HG03139 (cell line): ENCODE measurements around the gene NRF1.

Experiments used
- ATAC-seq: cut with Tn5 transposase; IDR thresholded peaks from one replicate; pipeline ENCODE4 v1.9.1; 2021; ENCODE audit not compliant: unreplicated experiment

NRF1 gene

DNA sequence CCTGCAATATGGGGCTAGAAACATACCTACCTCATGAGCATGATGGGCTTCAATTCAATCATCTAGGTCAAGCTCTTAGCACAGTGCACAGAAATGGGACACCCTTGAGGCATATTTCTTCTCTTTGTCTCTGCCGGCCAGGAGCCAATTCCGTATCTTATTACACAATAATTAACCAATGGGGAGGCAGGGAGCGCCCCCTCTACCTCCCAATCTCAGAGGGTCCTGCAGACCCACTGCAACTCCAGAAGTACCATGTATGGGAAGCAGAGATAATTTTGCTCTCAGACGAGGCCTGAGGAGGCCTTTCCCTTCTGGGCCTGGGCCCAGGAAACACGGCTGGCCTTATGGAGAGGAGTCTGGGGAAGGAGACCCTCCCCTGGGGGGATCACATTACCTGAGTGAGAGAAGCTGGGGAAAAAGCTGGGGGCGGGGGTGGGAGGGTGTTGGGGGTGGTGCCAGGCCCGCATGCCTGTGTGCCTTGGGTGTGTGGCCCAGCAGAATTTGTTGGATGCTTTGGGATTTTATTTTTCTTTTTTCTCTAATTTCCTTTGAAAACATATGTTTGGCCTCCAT lies 185.8 kb downstream of the NRF1 start:
- no peak for ATAC-seq

DNA sequence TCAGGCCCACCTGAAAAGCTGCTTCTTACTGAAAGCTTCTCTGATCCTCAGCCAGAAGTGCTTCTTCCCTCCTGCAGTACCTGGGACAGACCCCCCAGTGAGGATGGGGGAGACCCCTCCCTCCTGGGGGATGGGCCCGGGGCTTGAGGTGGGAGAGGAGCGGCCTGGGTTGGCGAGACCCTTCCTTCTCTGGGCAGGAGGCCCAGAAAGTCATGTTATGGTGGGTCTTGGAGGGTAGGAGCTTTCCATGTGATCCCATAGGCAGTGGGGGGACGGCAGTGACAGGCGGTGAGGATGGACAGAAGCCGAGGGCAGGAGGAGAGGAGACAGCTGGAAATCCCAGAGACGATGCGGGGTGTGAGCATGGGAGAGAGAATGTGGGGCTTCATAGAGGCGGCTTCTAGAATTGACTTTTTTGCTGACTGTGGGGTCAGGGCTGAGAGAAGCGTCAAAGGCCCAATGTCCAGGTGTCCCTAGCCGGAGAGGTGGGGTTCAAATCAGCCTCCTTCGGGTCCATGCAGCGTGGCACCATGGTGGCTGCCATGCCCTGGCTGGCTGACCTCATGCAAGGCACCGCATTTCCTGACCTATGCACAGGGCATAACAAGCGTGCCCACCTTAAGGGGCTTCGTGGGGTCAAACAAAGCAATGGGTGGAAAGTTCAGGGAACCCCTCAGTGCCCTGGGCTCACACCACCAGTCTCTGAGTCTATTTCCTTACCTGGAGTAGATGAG lies 187.3 kb downstream of the NRF1 start:
- ATAC-seq = no peak

DNA sequence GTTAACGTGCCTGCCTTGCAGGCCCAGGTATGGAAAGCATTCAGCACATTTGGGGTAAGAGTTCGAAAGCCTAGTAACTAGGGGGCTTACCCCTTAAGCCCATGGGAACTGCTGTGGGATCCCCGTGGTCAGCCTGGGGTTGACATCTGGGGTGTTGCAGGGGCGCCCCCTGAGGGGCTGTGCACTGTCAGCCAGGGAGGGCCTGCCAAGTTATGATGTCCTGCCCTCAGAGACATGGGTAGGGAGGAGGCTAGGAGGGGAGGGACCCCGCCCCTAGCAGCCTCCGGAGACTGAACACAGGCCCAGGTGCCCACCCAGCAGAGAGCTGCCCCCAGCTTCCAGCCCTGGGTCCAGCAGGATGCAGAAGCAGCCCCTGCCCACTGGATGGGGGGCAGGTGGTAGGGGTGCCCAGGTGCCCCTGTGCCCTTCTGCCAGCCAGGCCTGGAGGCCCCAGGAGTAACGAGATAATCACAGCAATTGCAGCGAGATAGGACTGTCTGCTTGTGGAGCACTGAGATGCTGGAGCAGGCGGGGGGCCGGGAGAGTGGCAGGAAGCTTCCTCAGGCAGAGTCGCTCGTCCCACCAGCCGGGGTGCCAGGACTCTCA lies 187.9 kb downstream of the NRF1 start:
- ATAC-seq = no peak

DNA sequence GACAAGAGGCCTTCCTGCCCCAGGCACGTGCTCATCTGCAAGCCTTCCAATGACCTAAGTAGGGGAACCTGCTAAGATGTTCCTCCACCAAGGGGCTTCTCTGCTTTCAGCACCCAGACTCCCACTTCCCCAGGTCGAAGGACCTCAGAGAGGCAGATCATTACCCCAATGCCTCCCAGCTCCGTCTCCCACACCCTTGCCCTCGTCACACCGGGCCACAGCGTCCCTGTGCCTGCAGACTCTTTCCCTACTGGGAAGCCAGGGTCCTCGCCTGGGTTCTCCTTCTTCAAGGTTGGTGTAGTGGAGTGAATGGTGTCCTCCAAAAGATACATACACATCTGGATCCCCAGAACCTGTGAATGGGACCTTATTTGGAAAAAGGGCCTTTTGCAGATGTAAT lies 189.4 kb downstream of the NRF1 start:
- no peak for ATAC-seq

DNA sequence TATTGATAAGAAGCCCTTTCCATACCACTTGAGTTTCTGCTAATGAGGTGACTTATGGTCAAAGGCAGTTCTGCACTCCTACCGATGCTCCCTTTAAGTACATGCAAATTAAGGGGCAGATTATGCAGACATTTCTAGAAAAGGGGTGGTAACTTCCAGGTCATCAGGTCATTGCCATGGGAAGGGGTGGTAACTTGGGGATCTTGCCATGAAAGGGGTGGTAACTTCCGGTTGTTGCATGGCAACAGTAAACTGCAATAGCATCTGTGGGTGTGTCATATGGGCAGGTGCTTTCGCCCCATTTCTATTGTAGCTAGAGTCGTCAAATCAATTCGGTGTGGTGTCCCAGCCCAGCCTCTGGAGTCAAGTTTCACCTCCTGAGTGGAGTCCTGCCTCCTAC lies 190.4 kb downstream of the NRF1 start:
- ATAC-seq = no peak

DNA sequence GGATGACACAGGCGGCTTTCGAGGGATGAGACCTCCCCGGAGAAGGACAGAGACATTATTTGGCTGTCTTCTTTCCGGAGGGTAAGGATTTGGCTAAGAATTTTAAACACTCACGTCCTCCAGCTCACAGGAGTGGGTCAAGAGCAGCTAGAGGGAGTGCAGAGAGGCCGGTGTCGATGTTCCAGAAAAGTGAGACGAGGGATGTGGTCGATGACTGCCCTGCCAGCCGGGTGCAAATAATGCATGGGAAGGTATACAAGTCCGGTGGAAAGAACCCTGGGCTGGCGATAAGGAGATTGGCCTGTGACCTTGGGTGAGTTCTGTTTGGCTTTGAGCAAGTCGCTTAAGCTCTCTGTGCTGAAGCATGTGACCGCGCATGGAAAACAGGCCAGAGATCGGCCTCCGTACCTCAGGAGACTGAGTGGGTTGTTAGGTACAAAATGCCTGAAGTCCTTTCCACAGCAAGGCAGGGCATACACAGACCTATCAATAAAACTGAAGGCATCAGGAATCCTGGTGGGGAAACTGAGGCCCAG lies 192.1 kb downstream of the NRF1 start:
- ATAC-seq = no peak

DNA sequence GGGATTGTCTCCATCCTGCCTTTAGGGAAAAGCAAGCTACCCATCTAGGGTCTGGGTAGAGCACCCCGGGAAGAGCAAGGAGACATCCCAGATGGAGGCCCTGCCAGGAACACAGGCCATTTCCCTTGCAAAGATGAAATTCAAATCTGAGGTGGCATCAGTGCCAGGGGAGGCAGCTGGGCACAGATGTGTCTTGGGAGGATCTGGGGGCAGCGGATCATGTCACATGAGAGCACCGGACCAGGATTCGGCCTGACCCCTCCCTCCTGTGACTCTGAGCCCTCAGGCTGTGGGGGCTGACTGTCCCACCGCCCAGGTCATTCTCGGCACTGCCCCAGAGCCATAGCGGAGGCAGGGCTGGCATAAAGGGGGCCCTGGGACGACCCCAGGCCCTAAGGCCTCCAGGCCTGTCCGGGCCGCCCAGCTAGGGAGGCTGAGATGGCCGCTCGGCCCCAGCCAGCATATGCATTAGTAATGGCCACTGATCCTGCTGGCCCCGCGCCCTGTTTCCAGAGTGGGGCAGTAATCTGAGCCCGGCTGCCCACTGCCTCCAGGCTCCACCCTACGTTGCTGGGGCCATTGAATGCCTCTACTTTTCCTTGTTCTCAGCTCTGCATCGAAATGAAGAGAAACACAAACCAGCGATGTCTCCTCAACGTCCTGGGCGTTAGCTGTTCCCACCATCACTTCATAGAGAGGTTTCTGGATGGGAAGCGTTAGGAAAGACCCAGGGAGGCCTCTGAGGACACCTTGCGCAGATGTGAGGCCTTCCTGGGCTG lies 192.8 kb downstream of the NRF1 start:
- no peak for ATAC-seq

DNA sequence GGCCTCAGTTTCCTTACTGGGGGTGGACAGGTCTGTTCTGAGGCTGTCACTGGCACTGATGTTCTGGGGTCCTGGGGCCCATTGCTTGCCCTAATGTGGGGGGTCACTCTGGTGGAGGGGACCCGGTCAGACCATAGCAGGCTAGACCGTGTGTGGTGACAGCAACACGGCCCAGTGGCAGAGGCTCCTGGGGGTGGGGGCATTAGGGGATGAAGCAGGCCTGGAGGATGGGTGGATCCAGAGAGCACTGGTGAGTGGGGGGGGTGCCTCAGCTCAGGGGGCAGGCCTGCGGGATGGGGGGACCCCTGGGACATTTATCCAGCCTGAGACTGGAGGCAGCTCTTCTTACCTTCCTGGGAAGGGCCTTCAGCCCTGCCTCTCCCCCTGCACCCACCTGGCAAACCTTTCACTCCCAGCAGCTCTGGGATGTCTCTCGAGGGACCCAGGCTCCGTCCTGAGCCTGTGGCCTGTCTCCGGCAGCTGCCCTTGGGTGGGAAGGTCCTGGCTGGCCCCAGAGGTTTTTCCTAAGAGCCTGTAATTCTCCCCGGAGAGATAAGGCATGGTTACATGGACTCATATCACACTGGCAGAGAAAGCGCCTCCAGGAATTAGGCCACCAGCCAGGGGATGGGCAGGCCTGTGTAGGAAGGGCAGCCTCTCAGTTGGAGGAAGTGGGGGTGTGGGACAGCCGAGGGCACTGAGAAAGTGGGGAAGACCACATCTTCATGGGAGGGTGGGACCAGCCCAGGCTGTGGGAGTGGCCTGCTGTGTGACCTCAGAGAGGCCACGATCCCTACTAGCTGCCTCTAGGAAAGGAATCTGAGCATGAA lies 193.6 kb downstream of the NRF1 start:
- ATAC-seq = no peak
